Body of pancreas (tissue), 4 donors: Measurements from ENCODE around the gene CDHR4.

Experiments used
- CTCF ChIP-seq, 7 experiments: fragments of 450-650 bp in 4 of 7; fragments of 200-600 bp in 3 of 7; sonication (generic) in 3 of 7; IDR thresholded peaks; one replicate each; pipeline ENCODE4 v1.5.1; 2016 to 2019; ENCODE audit warnings: antibody characterized with exemption in 7 of 7
- POLR2A ChIP-seq, 3 donors: fragments of 450-650 bp; IDR thresholded peaks; one replicate each; pipeline ENCODE4 v1.6.1; 2016; ENCODE audit warnings: antibody characterized with exemption in 3 of 3, mild to moderate bottlenecking in 2 of 3

GRCh38 chr3:49804141-49805041 is 4.7 kb upstream of the CDHR4 start:
- TF ChIP-seq CTCF (IDR thresholded peaks at IDR 0.05) (no peak), POLR2A (IDR thresholded peaks at IDR 0.05) (no peak)
